IPS DF 4.7 (cell line): ENCODE data around the gene USP54.
A peak's percentile ranks its signal among the peaks of the same experiment; 100 is the strongest.

ENCODE experiments used
- DNase-seq: peaks from one replicate; pipeline ENCODE4 v3.0.0-alpha.2; 2013; ENCODE audit warnings: low spot score; ENCODE audit errors: extremely low read depth

USP54 gene

DNA sequence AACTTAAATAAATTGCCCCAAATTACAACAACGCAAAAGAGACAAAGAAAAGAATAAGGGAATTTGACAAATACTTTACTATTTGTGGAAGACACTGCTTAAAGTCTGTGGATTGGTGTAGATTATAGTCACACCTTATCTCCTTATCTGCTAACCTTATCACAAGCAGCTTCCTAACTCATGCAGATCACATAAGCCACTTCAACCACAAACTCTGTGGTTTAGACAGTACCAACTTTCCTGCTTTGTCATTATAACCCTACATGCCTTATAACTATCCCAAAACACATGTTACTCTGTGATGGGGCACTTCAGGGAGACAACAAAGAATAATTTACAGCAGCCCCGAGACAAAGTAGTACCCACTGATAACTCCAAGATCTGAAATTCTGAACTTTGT is 53.9 kb downstream of the USP54 start:
- no peak for DNase-seq

- no peak for DNase-seq
Measured at GRCh38 chr10:73534857-73535256, 56.3 kb downstream of the USP54 start.

DNA sequence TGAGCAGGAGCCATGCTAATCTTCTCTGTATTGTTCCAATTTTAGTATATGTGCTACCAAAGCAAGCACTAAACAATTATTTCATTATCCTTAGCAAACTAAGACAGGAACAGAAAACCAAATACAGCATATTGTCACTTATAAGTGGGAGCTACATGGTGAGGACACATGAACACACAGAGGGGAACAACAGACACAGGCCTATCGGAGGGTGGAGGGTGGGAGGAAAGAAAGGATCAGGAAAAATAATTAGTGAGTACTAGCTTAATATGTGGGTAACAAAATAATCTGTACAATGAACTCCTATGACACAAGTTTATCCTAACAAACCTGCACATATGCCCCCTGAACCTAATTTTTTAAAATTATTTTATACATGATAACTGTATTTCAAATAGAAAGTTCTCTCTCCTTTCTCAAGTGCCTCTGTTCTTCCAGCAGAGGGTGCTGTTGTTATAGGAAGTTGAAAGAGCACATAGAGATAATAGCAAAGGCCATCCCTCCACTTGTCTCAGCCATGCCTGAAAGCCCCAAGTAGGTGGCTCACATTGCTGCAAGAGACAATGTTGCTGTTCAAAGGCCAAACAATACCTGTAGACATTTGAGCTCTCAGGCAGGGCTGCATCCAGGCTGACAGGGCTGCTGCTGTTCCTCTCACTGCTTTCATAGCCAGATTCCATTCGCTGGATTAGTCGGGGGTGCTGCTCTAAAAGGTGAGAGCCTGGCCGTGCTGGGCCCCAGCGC is 61.9 kb downstream of the USP54 start:
- peak; percentile 46 for DNase-seq

GRCh38 chr10:73522263-73522662 is 68.9 kb downstream of the USP54 start:
- DNase-seq = no peak

DNA sequence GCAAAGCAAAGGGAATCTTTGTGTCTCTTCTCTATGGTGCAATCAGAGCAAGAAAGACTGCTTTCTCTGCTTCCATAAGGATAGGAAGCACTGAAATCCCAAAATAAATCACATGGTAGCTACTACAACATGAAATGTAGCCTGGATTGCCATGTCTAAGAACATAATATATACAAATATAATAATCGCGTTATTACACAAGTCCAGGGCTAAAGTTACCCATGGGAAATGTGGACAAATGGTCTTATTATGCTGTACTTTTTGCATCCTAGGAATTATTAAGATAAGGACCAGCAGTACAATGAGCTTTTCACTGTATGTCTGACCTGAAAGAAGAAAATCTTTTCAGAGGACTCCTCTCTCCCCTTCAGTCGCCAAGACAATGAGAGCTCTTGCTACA is 71.8 kb downstream of the USP54 start:
- DNase-seq = no peak

DNA sequence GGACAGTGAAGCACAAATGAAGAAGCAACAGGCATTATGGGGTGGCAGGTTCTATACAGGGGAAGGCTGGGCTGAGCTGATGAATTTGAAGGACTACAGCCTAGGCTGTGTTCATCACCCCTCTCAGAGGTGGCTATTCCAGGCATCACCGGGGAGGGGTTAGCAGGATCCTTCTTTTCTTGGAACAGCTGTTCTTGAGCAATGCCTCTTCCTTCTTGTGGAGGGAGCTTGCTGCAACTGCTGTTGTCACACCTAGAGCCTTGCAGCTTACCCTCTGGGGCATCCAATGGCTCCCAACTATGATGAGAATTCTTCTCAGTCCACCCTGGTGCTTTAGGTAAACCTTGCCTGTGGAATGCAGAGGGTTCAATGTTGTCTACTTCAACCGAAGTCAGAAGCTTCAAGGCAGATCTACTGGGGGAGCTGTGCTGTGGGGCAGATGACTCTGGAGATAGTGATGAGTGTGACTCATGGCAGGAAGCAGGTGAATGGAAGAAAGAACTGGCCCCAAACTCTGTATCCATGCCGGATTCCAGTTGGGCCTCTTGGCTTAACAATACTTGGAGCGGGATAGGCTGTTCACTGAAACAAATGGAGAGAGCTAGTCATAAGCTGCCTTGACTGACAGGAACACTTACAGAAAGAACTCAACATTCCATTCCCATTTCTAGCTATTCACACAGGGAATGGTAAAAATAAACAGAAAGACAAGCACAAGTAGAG is 73.8 kb downstream of the USP54 start:
- DNase-seq = no peak

DNA sequence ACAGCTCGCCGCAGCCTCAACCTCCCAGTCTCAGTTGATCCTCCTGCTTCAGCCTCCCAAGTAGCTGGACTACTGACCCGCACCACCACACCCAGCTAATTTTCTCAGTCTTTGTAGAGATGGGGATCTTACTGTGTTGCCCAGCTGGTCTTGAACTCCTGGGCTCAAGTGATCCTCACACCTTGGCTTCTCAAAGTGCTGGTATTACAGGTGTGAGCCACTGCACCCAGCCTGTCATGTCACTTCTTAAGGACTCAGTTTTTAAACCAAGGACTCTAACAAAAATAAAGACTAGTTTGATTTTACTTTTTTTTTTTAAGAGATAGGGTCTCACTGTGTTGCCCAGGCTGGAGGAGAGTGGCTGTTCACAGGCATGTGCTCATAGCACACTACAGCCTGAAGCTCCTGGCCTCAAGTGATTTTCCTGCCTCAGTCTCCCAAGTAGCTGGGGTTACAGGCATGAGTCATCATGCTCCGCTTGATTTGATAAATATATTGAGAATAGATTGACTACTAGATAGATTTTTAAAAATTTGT is 78.9 kb downstream of the USP54 start:
- no peak for DNase-seq

- DNase-seq = no peak
Measured at GRCh38 chr10:73509695-73510094, 81.4 kb downstream of the USP54 start.

DNA sequence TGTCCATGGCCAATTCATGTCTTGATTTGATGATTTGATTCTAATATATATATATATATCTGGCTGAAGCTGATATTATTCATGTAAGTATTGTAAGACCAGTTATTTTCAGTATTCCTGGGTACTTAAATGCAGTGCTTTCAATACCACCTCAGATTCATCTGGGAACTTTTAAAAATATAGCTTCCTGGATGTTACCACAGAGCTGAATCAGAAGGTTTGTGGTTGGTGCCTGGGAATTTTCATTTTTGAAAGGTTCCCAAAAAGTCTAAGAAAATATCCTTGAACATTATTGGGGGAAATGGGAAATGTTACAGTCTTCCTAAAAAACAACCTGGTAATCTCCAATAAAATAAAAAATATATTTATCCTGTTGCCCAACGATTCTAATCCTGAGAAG is 84.7 kb downstream of the USP54 start:
- no peak for DNase-seq

- no peak for DNase-seq
Measured at GRCh38 chr10:73506074-73506473, 85.1 kb downstream of the USP54 start.

- DNase-seq = no peak
Measured at GRCh38 chr10:73503037-73503436, 88.1 kb downstream of the USP54 start.

DNA sequence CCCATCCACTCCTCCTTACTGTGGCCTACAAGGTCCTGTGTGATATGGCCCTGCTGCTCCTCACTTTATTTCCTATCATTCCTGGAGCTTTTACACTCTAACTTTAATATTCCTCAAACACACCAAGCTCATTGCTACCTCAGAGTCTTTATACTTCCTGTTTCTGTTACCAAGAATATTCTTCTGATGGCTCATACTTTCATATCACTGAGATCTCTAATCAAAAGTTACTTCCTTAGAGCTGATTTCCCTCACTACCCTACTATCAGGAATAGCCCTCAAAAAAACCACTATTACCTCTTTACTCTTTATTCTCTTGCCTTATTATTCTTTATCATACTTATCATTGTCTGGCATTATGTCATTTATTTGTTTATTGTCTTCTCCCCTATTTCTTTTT is 89.5 kb downstream of the USP54 start:
- DNase-seq = no peak

GRCh38 chr10:73497623-73498022 is 93.5 kb downstream of the USP54 start:
- no peak for DNase-seq

DNA sequence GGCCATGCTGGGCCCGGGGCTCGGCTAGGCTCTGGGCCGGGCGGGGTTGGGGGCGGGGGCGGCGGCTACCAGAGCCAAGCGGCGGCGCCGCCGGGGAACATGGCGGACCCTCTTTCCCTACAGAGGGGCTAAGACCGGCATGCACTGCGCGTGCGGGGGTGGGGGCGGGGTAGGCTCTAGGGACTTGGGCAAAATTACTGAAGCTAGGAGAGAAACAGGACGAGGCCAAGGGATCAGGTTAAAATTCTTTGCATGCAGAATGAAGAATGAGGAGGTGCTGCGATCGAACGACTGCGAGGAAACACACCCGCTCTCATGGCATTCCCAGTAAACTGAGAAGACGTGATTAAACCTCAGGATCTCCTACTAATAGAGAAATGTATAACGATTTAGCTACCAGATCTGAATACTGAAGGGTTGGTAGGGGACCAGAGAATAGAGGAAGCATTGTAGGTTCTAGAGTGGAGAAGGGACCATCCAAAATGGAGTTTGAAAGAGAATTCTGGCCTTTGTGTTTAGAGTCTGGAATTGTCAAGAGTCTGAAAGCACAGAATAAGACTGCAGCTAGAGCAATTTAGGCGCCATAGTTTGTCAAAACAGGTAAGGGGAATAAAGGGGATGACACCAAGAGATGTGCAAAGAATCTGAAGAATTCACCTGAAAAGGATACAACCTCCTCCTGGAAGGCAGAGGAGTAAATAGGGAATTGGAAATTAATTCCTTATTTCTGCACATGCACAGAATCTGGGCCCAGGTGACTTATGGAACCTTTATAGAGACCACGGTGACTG is 95.1 kb downstream of the USP54 start, which contains the start of gene PPP3CB:
Gene PPP3CB (minus strand): TSS at position 141 of the 791 bp plus-strand sequence. CDS start 135 bp downstream, at position 6.
- DNase-seq = peak; percentile 58

- no peak for DNase-seq
Measured at GRCh38 chr10:73495226-73495883, 95.8 kb downstream of the USP54 start.

- no peak for DNase-seq
Measured at GRCh38 chr10:73494877-73495225, 96.3 kb downstream of the USP54 start.

DNA sequence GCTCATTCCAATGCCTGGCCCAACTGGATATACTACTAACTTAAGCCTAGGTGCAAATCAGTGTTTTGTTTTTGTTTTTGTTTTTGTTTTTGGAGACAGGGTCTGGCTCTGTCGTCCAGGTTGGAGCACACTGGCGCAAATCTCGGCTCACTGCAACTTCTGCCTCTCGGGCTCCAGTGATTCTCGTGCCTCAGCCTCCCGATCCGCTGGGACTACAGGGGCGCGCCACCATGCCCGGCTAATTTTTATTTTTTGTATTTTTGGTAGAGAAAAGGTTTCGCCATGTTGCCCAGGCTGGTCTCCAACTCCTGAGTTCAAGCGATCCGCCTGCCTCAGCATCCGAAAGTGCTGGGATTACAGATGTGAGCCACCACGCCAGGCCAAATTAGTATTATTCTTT is 96.9 kb downstream of the USP54 start:
- DNase-seq = no peak

DNA sequence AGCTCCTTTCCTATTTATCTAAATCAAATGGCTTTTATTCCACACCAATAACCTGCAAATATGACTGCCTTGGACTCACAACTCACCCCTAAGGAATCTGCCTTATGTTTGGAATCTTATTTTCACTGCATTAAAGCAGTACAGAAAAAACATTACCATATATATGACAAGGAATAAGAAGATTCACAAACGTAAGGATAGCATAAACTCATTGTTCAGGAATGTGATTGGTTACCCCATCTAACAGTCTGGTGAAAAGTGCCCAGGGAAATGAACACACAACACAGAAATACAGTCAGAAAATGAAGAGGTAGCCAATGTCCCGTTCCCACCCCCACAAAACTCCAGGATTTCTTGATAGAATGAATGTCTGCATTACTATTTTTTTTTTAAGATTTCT is 97.4 kb downstream of the USP54 start:
- no peak for DNase-seq

- no peak for DNase-seq
Measured at GRCh38 chr10:73486601-73487000, 104.5 kb downstream of the USP54 start.

DNA sequence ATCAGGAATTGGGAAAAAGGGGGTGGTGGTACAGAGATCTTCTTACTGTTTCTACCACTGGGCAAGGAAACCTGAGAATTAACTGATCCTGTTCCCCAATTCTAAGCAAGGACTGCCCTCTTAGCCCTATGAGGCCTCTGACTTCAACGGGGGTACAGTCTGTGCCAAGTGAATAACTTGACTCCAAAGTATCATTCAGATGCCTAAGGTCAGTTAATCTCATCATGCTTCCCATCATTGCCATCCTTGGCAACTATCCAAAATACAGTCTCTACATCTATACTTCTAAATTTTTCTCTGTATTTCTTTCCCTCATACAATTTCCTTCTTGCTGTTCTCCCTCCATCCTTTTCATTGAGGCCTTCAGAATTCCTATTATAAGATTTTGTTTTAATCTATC is 105.8 kb downstream of the USP54 start:
- no peak for DNase-seq

DNA sequence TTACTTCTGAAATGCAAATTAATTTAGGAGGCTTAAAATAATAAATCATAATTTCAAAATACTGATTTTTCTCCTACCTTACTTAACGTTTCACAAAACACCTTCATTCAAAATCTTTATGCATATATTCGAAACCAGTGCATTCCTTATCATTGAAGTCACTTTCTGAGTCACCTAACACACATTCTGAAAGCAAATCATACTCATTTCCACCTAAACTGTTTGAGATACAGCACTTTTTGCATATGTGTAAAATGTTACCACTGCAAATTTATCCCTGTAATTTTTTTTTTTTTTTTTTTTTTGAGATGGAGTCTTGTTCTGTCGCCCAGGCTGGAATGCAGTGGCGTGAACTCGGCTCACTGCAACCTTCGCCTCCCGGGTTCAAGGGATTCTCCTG is 111.0 kb downstream of the USP54 start:
- no peak for DNase-seq
